HepG2 (cell line): Measurements from ENCODE around the gene SHLD3. TPM values are rescaled to one million over a fixed set of nuclear protein-coding genes. Genes with fewer than 3 reads are reported as not detected.
"Not testable (repeated sequence)": the region's sequence is repeated elsewhere in the genome, so short reads cannot be mapped to it uniquely, and the experiment has no call there.

Experiments
- ATAC-seq: fragments of 200-7000 bp; cut with Tn5 transposase; 3 replicates; pipeline ENCODE4 v1.9.1; 2020; ENCODE audit warnings: mild to moderate bottlenecking, moderate library complexity
- BruUV-seq: library from RNA; stranded (reverse); fragments of 400-500 nt; replicated peaks from 2 replicates; lab custom pipeline; 2021; lab: Mats Ljungman, UMichigan
- CTCF ChIA-PET: fragments of 300-600 bp; formaldehyde crosslinking; extraction: SDS; loops from one replicate; lab custom pipeline; 2021; ENCODE audit warnings: low total read pairs, inconsistent platforms, low intra/inter-chr PET ratio; lab: Yijun Ruan, JAX
- POLR2A ChIA-PET: fragments of 350-600 bp; sonication (Branson Sonifier 250); formaldehyde crosslinking; loops from one replicate; lab custom pipeline; 2020; ENCODE audit warnings: antibody characterized with exemption, inconsistent platforms; lab: Yijun Ruan, JAX
- DNase-seq: peaks from one replicate; pipeline ENCODE4 v3.0.0-alpha.2; 2015; ENCODE audit warnings: low spot score
- FAIRE-seq: peaks from 3 replicates; lab custom pipeline; 2011; peaks lifted over from hg19 to GRCh38; lab: Jason Lieb, UNC
- H2AFZ ChIP-seq: one replicate; pipeline ENCODE4 v1.6.1; 2011; ENCODE audit warnings: low read length, inconsistent platforms
- H3K27ac ChIP-seq: fragments of 300-600 bp; 3 replicates; pipeline ENCODE4 v1.8.0; 2011; ENCODE audit warnings: mixed run types, mild to moderate bottlenecking, mixed read lengths, low read length, inconsistent platforms; ENCODE audit not compliant: insufficient read depth; ENCODE audit errors: extremely low read length
- H3K27me3 ChIP-seq, 2 experiments: fragments of 200-600 bp in 1 of 2; 2 replicates in 1 of 2; 3 replicates in 1 of 2; pipeline versions ENCODE4 v1.6.0 to v1.8.0; 2011; ENCODE audit warnings: low read length in 2 of 2, mild to moderate bottlenecking in 2 of 2, moderate library complexity in 2 of 2, inconsistent platforms in 1 of 2; ENCODE audit not compliant: insufficient read depth in 2 of 2, control insufficient read depth in 1 of 2
- H3K36me3 ChIP-seq, 2 experiments: fragments of 200-600 bp in 1 of 2; replicated peaks in 1 of 2; 2 replicates in 1 of 2; 3 replicates in 1 of 2; pipeline versions ENCODE4 v1.5.1 to v1.8.0; 2011; ENCODE audit warnings: low read length in 2 of 2, inconsistent platforms in 1 of 2; ENCODE audit not compliant: insufficient read depth in 2 of 2, control insufficient read depth in 1 of 2
- H3K4me1 ChIP-seq: 2 replicates; pipeline ENCODE4 v1.5.1; 2012; ENCODE audit warnings: low read length, inconsistent platforms; ENCODE audit not compliant: insufficient read depth
- H3K4me2 ChIP-seq: 2 replicates; pipeline ENCODE4 v1.6.0; 2011; ENCODE audit warnings: low read depth, low read length, inconsistent platforms
- H3K4me3 ChIP-seq, 3 experiments: fragments of 200-600 bp in 1 of 3; sonication (generic), shearing (Covaris generic) in 1 of 3; replicated peaks in 1 of 3; 2 replicates each; pipeline ENCODE4 v1.5.1; 2011 to 2016; ENCODE audit warnings: low read length in 3 of 3, inconsistent platforms in 2 of 3, low read depth in 2 of 3, mild to moderate bottlenecking in 2 of 3, control low read depth in 1 of 3, mixed read lengths in 1 of 3; ENCODE audit not compliant: insufficient read depth in 1 of 3
- H3K79me2 ChIP-seq: one replicate; pipeline ENCODE4 v1.6.1; 2011; ENCODE audit warnings: low read length, inconsistent platforms; ENCODE audit not compliant: insufficient read depth
- H3K9ac ChIP-seq: 2 replicates; pipeline ENCODE4 v1.6.0; 2011; ENCODE audit warnings: mild to moderate bottlenecking, low read depth, low read length, inconsistent platforms; ENCODE audit not compliant: insufficient read depth
- H3K9me3 ChIP-seq: 2 replicates; pipeline ENCODE4 v1.5.1; 2012; ENCODE audit warnings: mild to moderate bottlenecking, low read length
- H4K20me1 ChIP-seq: 2 replicates; pipeline ENCODE4 v1.6.0; 2011; ENCODE audit warnings: inconsistent platforms, mild to moderate bottlenecking, low read length, moderate library complexity; ENCODE audit not compliant: insufficient read depth
- EED ChIP-seq: sonication (generic); formaldehyde crosslinking; IDR thresholded peaks from 2 replicates; pipeline ENCODE4 v1.5.0; 2020; ENCODE audit warnings: mild to moderate bottlenecking, missing genetic modification reagents
- FIP1L1 ChIP-seq: fragments of 200-400 bp; formaldehyde crosslinking; IDR thresholded peaks from 2 replicates; pipeline ENCODE4 v1.6.1; 2018; ENCODE audit warnings: low read depth, mild to moderate bottlenecking, low read length, moderate library complexity, borderline replicate concordance; ENCODE audit not compliant: insufficient read depth
- FOXA3 ChIP-seq: IDR thresholded peaks from 2 replicates; pipeline ENCODE4 v1.6.1; 2016; ENCODE audit warnings: missing genetic modification reagents, missing compliant biosample characterization
- NFIC ChIP-seq: IDR thresholded peaks from 2 replicates; pipeline ENCODE4 v1.6.1; 2012; ENCODE audit warnings: mild to moderate bottlenecking, low read length, inconsistent platforms
- WGBS: methylation state at CpG from one replicate; pipeline ENCODE4 v1.1.6; 2017; ENCODE audit warnings: low lambda C conversion rate; 5-methylcytosine and 5-hydroxymethylcytosine counted together
- in situ Hi-C: cut with HindIII; loops from 2 replicates; pipeline ENCODE4 v1.10.0; 2017; ENCODE audit warnings: low pct_unique_long_range_greater_than_20kb; ENCODE audit not compliant: extremely low pct_ligation_motif_present
- intact Hi-C: fragments of 100-400 bp; cut with micrococcal nuclease; formaldehyde crosslinking; loops from one replicate; pipeline ENCODE4 v1.10.0; 2022; ENCODE audit not compliant: unreplicated experiment
- polyA plus RNA-seq, 8 experiments: library from polyadenylated mRNA; depleted of rRNA in 3 of 8; stranded (reverse) in 7 of 8; unstranded in 1 of 8; fragments of >200 nt; fragmentation: Illumina TruSeq in 4 of 8; extraction: Trizol in 4 of 8; gene quantifications; 2 replicates each; pipeline versions ENCODE4 v1.2.1 to v1.2.3, GENCODE V29; 2011 to 2016; ENCODE audit warnings: low read depth in 4 of 8, missing spikeins in 1 of 8, mixed read lengths in 1 of 8; ENCODE audit not compliant: insufficient read depth in 1 of 8
- total RNA-seq, 5 experiments: library from RNA; depleted of rRNA; stranded (reverse); fragments of >200 nt; fragmentation: Illumina TruSeq; extraction: Trizol; gene quantifications; 2 replicates each; pipeline ENCODE4 v1.2.3, GENCODE V29; 2016; ENCODE audit warnings: low read depth in 1 of 5
- TF ChIP-seq, protein P1 (sequence below): sonication (generic); formaldehyde crosslinking; IDR thresholded peaks from 2 replicates; pipeline ENCODE4 v1.4.0; 2020; ENCODE audit warnings: missing genetic modification reagents, mild to moderate bottlenecking, borderline replicate concordance
- TF ChIP-seq, protein P2 (sequence below): sonication (generic); formaldehyde crosslinking; IDR thresholded peaks from 2 replicates; pipeline ENCODE4 v1.5.0; 2020; ENCODE audit warnings: missing genetic modification reagents
- TF ChIP-seq, protein P3 (sequence below): sonication (generic); formaldehyde crosslinking; IDR thresholded peaks from 2 replicates; pipeline ENCODE4 v1.8.1; 2023; ENCODE audit warnings: mild to moderate bottlenecking, moderate library complexity, missing genetic modification reagents
- TF ChIP-seq, protein P4 (sequence below): sonication (generic); formaldehyde crosslinking; IDR thresholded peaks from 2 replicates; pipeline ENCODE4 v1.8.0; 2022; ENCODE audit warnings: missing genetic modification reagents, low read depth, mild to moderate bottlenecking, borderline replicate concordance

Gene SHLD3
- total and polyA plus RNA-seq, 2 of the 13 experiments (the other 11 are each of a cell fraction or from before 2014, with no cell fraction given): 3.6 to 6.8 TPM

DNA sequence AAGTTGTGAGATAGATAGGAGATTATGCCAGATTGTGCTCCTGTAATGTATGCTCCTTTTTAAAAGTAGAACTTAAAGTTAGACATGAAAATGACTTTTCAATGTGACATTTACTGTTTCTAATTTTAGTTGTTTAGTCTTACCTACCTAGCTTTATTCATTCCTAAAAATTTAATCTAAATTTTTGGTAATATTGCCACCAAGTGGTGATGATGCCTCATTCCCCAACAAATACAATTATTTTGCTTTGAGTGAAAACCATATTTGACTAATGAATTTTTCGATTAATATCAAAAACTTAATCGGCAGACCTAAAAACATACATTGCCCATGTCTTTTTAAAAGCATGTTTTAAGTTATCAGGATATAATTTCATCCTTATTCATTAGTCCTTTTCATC, 36.1 kb upstream of the SHLD3 start (continued):
- TF ChIP-seq, protein P1, sequence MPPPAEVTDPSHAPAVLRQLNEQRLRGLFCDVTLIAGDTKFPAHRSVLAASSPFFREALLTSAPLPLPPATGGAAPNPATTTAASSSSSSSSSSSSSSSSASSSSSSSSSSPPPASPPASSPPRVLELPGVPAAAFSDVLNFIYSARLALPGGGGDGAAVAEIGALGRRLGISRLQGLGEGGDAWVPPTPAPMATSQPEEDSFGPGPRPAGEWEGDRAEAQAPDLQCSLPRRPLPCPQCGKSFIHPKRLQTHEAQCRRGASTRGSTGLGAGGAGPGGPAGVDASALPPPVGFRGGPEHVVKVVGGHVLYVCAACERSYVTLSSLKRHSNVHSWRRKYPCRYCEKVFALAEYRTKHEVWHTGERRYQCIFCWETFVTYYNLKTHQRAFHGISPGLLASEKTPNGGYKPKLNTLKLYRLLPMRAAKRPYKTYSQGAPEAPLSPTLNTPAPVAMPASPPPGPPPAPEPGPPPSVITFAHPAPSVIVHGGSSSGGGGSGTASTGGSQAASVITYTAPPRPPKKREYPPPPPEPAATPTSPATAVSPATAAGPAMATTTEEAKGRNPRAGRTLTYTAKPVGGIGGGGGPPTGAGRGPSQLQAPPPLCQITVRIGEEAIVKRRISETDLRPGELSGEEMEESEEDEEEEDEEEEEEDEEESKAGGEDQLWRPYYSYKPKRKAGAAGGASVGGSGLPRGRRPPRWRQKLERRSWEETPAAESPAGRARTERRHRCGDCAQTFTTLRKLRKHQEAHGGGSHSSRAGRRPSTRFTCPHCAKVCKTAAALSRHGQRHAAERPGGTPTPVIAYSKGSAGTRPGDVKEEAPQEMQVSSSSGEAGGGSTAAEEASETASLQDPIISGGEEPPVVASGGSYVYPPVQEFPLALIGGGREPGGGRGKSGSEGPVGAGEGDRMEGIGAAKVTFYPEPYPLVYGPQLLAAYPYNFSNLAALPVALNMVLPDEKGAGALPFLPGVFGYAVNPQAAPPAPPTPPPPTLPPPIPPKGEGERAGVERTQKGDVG: no peak
- TF ChIP-seq, protein P2, sequence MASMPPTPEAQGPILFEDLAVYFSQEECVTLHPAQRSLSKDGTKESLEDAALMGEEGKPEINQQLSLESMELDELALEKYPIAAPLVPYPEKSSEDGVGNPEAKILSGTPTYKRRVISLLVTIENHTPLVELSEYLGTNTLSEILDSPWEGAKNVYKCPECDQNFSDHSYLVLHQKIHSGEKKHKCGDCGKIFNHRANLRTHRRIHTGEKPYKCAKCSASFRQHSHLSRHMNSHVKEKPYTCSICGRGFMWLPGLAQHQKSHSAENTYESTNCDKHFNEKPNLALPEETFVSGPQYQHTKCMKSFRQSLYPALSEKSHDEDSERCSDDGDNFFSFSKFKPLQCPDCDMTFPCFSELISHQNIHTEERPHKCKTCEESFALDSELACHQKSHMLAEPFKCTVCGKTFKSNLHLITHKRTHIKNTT (CRISPR knock-in tag): no peak
- TF ChIP-seq FOXA3 (CRISPR knock-in tag) (no peak), NFIC (no peak), FIP1L1 (no peak), EED (CRISPR knock-in tag) (no peak)
- TF ChIP-seq, protein P3, sequence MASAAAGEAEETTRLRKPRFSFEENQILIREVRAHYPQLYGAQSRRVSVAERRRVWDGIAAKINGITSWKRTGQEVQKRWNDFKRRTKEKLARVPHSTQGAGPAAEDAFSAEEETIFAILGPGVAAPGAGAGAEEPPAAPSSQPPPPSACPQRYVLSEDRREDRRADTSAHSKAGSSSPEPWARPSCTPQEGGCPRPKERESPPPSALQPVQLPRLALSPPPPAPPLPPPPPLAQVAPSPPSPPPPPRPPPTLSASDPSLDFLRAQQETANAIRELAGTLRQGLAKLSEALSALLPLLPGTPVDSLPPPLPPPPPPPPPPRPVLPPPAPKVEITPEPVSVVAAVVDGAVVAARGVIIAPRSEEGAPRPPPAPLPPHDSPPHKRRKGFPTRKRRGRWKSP (CRISPR knock-in tag): no peak
- TF ChIP-seq, protein P4, sequence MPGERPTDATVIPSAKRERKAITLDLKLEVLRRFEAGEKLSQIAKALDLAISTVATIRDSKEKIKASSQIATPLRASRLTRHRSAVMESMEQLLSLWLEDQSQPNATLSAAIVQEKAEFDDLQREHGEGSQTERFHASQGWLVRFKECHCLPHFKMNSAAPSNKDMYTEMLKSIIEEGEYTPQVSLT (CRISPR knock-in tag): no peak

DNA sequence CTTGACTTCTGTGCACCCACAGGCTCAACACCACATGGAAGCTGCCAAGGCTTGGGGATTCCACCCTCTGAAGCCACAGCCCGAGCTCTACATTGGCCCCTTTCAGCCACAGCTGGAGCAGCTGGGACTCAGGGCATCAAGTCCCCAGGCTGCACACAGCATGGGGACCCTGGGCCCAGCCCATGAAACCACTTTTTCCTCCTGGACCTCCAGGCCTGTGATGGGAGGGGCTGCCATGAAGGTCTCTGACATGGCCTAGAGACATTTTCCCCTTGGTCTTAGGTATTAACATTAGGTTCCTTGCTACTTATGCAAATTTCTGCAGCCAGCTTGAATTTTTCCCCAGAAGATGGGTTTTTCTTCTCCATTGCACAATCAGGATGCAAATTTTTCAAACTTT, 23.1 kb upstream of the SHLD3 start:
- H3K9me3 ChIP-seq, H3K27ac ChIP-seq, CTCF ChIA-PET, H3K4me3 ChIP-seq, H3K4me2 ChIP-seq, H2AFZ ChIP-seq, H3K4me1 ChIP-seq, ATAC-seq, H4K20me1 ChIP-seq, in situ Hi-C loops, FAIRE-seq, DNase-seq, POLR2A ChIA-PET, intact Hi-C loops, BruUV-seq, H3K79me2 ChIP-seq, H3K27me3 ChIP-seq, H3K9ac ChIP-seq: not testable (repeated sequence)
- H3K36me3 ChIP-seq: peaks cover 6 to 46% of the 10 kb centered on the region in 2 experiments; a peak in 4 of 5 replicates
- WGBS: 100% methylated on average over 1 of the region's 1 CpG
